CD4-positive, alpha-beta memory T cell (primary cell): Measurements from ENCODE around the gene PLSCR2. TPM values are rescaled to one million over a fixed set of nuclear protein-coding genes. Genes with fewer than 3 reads are reported as not detected.
"Not testable (repeated sequence)": the region's sequence is repeated elsewhere in the genome, so short reads cannot be mapped to it uniquely, and the experiment has no call there.

Experiments used
- CTCF ChIA-PET: fragments of 350-600 bp; sonication (Branson Sonifier 250); formaldehyde crosslinking; loops from one replicate; lab custom pipeline; 2021; ENCODE audit warnings: inconsistent platforms; ENCODE audit not compliant: partially characterized antibody; lab: Charles Lee
- POLR2A ChIA-PET: fragments of 350-600 bp; sonication (Branson Sonifier 250); formaldehyde crosslinking; loops from one replicate; lab custom pipeline; 2021; ENCODE audit not compliant: partially characterized antibody; lab: Charles Lee
- DNase-seq, 5 donors: peaks; one replicate each; pipeline versions ENCODE4 v3.0.0 to v3.0.0-alpha.2; 2020 to 2022; ENCODE audit warnings: mixed read lengths in 1 of 5
- H3K27ac ChIP-seq: one replicate; pipeline ENCODE4 v1.7.0; 2013; ENCODE audit warnings: low read depth, low read length
- H3K27me3 ChIP-seq: 2 replicates; pipeline ENCODE4 v1.7.0; 2013; ENCODE audit warnings: mild to moderate bottlenecking, low read length, moderate library complexity; ENCODE audit not compliant: insufficient read depth
- H3K36me3 ChIP-seq: 2 replicates; pipeline ENCODE4 v1.7.0; 2013; ENCODE audit warnings: mild to moderate bottlenecking, low read length, moderate library complexity; ENCODE audit not compliant: insufficient read depth
- H3K4me1 ChIP-seq: 2 replicates; pipeline ENCODE4 v1.7.0; 2013; ENCODE audit warnings: mild to moderate bottlenecking, low read length, moderate library complexity; ENCODE audit not compliant: insufficient read depth
- H3K4me3 ChIP-seq, 2 donors: one replicate each; pipeline ENCODE4 v1.7.0; 2013; ENCODE audit warnings: low read length in 2 of 2, mild to moderate bottlenecking in 1 of 2
- H3K9me3 ChIP-seq, 2 donors: one replicate each; pipeline ENCODE4 v1.7.0; 2013; ENCODE audit warnings: low read length in 2 of 2, control low read depth in 1 of 2; ENCODE audit not compliant: control insufficient read depth in 1 of 2
- H3K27ac Mint-ChIP-seq, 7 donors: one replicate each; pipeline ENCODE4 v1.8.0; 2020 to 2021; ENCODE audit warnings: mixed read lengths in 7 of 7, mild to moderate bottlenecking in 6 of 7, inconsistent platforms in 3 of 7, moderate library complexity in 3 of 7
- H3K27me3 Mint-ChIP-seq, 2 donors: one replicate each; pipeline ENCODE4 v1.8.0; 2020 to 2021; ENCODE audit warnings: mixed read lengths in 2 of 2
- H3K36me3 Mint-ChIP-seq, 2 donors: one replicate each; pipeline ENCODE4 v1.8.0; 2020 to 2021; ENCODE audit warnings: mixed read lengths in 2 of 2, inconsistent platforms in 1 of 2, mild to moderate bottlenecking in 1 of 2
- H3K4me1 Mint-ChIP-seq, 4 donors: one replicate each; pipeline ENCODE4 v1.8.0; 2020 to 2021; ENCODE audit warnings: mixed read lengths in 4 of 4, mild to moderate bottlenecking in 1 of 4
- H3K4me3 Mint-ChIP-seq, 8 donors: one replicate each; pipeline ENCODE4 v1.8.0; 2020 to 2021; ENCODE audit warnings: mixed read lengths in 8 of 8, mild to moderate bottlenecking in 7 of 8, moderate library complexity in 6 of 8, inconsistent platforms in 3 of 8
- H3K9me3 Mint-ChIP-seq, 8 donors: one replicate each; pipeline ENCODE4 v1.8.0; 2020 to 2021; ENCODE audit warnings: mixed read lengths in 8 of 8, mild to moderate bottlenecking in 5 of 8, inconsistent platforms in 3 of 8, moderate library complexity in 1 of 8
- intact Hi-C: fragments of 100-400 bp; cut with micrococcal nuclease; formaldehyde crosslinking; loops from one replicate; pipeline ENCODE4 v1.15.1; 2023
- polyA plus RNA-seq, 2 donors: library from polyadenylated mRNA; unstranded; fragments of 300-500 nt; fragmentation: Illumina TruSeq; gene quantifications; one replicate each; pipeline ENCODE4 v1.2.3, GENCODE V29; 2021
- total RNA-seq, 2 experiments: library from RNA; stranded (reverse); gene quantifications; one replicate each; pipeline ENCODE4 v1.2.3, GENCODE V29; 2021

The PLSCR2 gene
- total and polyA plus RNA-seq, 4 experiments from 2014 or later = 0.20 to 0.76 (median 0.72) TPM; not detected in 1

- no peak for DNase-seq
- H3K4me3 Mint-ChIP-seq = no peak overlapping the region
- peaks cover 0 to 14% (median 2%) of the 10 kb centered on the region in 8 donors for H3K9me3 Mint-ChIP-seq
- Histone ChIP-seq H3K27ac (no peak overlapping the region), H3K9me3 (no peaks in the 10 kb centered on the region), H3K4me1 (no peaks in the 10 kb centered on the region), H3K36me3 (no peaks in the 10 kb centered on the region), H3K4me3 (no peak overlapping the region), H3K27me3 (no peaks in the 10 kb centered on the region)
- peaks cover 16 to 32% of the 10 kb centered on the region in 2 donors for H3K27me3 Mint-ChIP-seq
- no peak overlapping the region for H3K27ac Mint-ChIP-seq
- H3K36me3 Mint-ChIP-seq = no peaks in the 10 kb centered on the region
- ChIA-PET POLR2A (no interaction called here), CTCF (no interaction called here)
- intact Hi-C loops = no loop called here
- H3K4me1 Mint-ChIP-seq = no peaks in the 10 kb centered on the region
Measured at GRCh38 chr3:146476094-146476740, 6.9 kb upstream of the PLSCR2 start.

GRCh38 chr3:146474976-146475375, 5.6 kb upstream of the PLSCR2 start:
- peaks cover 12 to 26% of the 10 kb centered on the region in 2 donors for H3K27me3 Mint-ChIP-seq
- H3K27ac ChIP-seq, H3K4me1 ChIP-seq, H3K27me3 ChIP-seq, DNase-seq, H3K36me3 Mint-ChIP-seq, H3K4me3 Mint-ChIP-seq, H3K36me3 ChIP-seq, H3K4me1 Mint-ChIP-seq, CTCF ChIA-PET, POLR2A ChIA-PET, H3K9me3 Mint-ChIP-seq, H3K4me3 ChIP-seq, H3K9me3 ChIP-seq, H3K27ac Mint-ChIP-seq, intact Hi-C loops: not testable (repeated sequence)

DNA sequence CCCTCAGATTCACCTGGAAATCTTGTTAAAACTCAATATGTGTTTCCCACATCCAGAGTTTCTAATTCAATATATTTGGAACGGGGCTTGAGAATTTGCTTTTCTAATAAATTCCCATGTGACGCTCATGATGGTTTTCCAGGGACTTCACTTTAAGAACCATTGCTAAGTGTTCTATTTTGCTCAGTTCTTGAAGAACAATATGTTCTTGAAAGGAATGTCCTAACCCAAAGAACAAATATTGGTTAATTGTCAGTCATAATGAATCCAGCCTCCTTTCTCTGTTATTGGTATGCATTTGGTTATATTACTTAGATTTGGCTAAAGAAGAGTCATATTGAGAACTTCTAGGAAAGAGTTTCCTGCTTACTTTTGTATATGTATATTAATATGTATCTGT, 4.4 kb upstream of the PLSCR2 start:
- Mint-ChIP-seq H3K4me3 (no peak overlapping the region), H3K9me3 (peaks cover 0 to 2% (median 0%) of the 10 kb centered on the region in 8 donors), H3K36me3 (no peaks in the 10 kb centered on the region), H3K4me1 (peaks cover 0 to 11% (median 1%) of the 10 kb centered on the region in 4 donors), H3K27ac (no peak overlapping the region), H3K27me3 (peaks cover 6 to 14% of the 10 kb centered on the region in 2 donors)
- POLR2A ChIA-PET = no interaction called here
- DNase-seq = no peak
- intact Hi-C loops = no loop called here
- Histone ChIP-seq H3K9me3 (no peaks in the 10 kb centered on the region), H3K27me3 (no peaks in the 10 kb centered on the region), H3K27ac (no peak overlapping the region), H3K36me3 (no peaks in the 10 kb centered on the region), H3K4me1 (peaks cover 11% of the 10 kb centered on the region), H3K4me3 (no peak overlapping the region)
- CTCF ChIA-PET = no interaction called here

DNA sequence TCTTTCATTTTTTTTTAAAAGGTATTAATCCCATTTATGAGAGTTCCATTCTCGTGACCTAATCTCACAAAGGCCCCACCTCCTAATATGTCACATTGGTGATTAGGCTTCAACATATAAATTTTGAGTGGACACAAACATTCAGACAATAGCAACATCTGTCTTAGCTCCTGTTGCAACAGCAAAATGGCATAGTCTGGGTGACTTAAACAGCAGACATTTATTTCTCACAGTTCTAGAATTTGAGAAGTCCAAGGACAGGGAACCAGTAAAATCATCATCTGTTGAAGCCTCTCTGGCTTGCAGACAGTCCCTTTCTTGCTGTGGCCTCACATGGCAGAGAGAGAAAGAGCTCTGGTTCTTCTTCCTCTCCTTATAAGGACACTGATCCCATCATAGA, 3.2 kb upstream of the PLSCR2 start:
- H3K27me3 ChIP-seq = no peaks in the 10 kb centered on the region
- no peak overlapping the region for H3K27ac Mint-ChIP-seq
- intact Hi-C loops = no loop called here
- no peaks in the 10 kb centered on the region for H3K9me3 Mint-ChIP-seq
- peaks cover 13% of the 10 kb centered on the region for H3K4me1 ChIP-seq
- DNase-seq = no peak
- H3K4me1 Mint-ChIP-seq = peaks cover 0 to 14% (median 3%) of the 10 kb centered on the region in 4 donors
- POLR2A ChIA-PET = no interaction called here
- H3K27me3 Mint-ChIP-seq = peaks cover 2 to 8% of the 10 kb centered on the region in 2 donors
- no peak overlapping the region for H3K27ac ChIP-seq
- no peaks in the 10 kb centered on the region for H3K9me3 ChIP-seq
- no peaks in the 10 kb centered on the region for H3K36me3 Mint-ChIP-seq
- no peaks in the 10 kb centered on the region for H3K36me3 ChIP-seq
- CTCF ChIA-PET = no interaction called here
- H3K4me3 Mint-ChIP-seq = no peak overlapping the region
- H3K4me3 ChIP-seq = no peak overlapping the region

DNA sequence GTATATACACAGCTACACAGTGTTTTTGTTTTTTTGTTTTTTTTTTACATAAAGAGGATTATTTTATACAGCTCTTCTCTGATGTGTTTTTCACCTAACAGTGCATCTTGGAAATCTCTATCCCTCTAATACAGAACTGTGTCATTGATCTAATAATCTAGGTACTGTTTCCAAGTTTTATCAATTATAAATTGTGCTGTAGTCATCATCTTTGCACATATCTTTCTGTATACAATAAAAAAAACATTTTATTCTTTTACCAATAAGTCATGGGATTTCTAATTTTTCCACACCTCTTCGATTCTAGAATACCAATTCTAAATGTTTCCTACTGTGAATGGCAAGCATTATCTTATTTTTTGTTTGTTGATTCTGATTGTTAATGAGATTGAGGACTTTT, 1.7 kb upstream of the PLSCR2 start:
- H3K27ac Mint-ChIP-seq = no peak overlapping the region
- H3K9me3 Mint-ChIP-seq = no peaks in the 10 kb centered on the region
- no peak for DNase-seq
- peaks cover 0 to 14% (median 4%) of the 10 kb centered on the region in 4 donors for H3K4me1 Mint-ChIP-seq
- POLR2A ChIA-PET = no interaction called here
- CTCF ChIA-PET = no interaction called here
- Histone ChIP-seq H3K4me1 (peaks cover 13% of the 10 kb centered on the region), H3K36me3 (no peaks in the 10 kb centered on the region), H3K27ac (no peak overlapping the region), H3K27me3 (no peaks in the 10 kb centered on the region), H3K4me3 (no peak overlapping the region), H3K9me3 (no peaks in the 10 kb centered on the region)
- peak overlapping the region in 3 of 8 donors; percentile 5 to 86 (median 84) for H3K4me3 Mint-ChIP-seq
- H3K27me3 Mint-ChIP-seq = peaks cover 2 to 8% of the 10 kb centered on the region in 2 donors
- H3K36me3 Mint-ChIP-seq = no peaks in the 10 kb centered on the region
- intact Hi-C loops = no loop called here

GRCh38 chr3:146470425-146470990, 1.1 kb upstream of the PLSCR2 start:
- Histone ChIP-seq H3K27me3 (no peaks in the 10 kb centered on the region), H3K27ac (no peak overlapping the region), H3K36me3 (no peaks in the 10 kb centered on the region), H3K4me1 (peaks cover 13% of the 10 kb centered on the region), H3K4me3 (no peak overlapping the region), H3K9me3 (no peaks in the 10 kb centered on the region)
- no peak for DNase-seq
- Mint-ChIP-seq H3K27me3 (peaks cover 2 to 5% of the 10 kb centered on the region in 2 donors), H3K4me1 (peaks cover 0 to 14% (median 6%) of the 10 kb centered on the region in 4 donors), H3K27ac (peak overlapping the region in 4 of 7 donors; percentile 22 to 42 (median 32)), H3K36me3 (no peaks in the 10 kb centered on the region), H3K4me3 (peak overlapping the region; percentile 82 to 86 (median 84)), H3K9me3 (no peaks in the 10 kb centered on the region)
- ChIA-PET CTCF (interaction anchor here (0.9 kb wide), 1 partner anchor 73 kb away, joined by 3 read pairs; no protein-coding TSS in a partner anchor), POLR2A (interaction anchor here (0.7 to 1.0 kb wide), 2 partner anchors 70 to 74 kb away, joined by 3 read pairs; partner anchors contain the start of gene PLSCR1)
- intact Hi-C loops = no loop called here

DNA sequence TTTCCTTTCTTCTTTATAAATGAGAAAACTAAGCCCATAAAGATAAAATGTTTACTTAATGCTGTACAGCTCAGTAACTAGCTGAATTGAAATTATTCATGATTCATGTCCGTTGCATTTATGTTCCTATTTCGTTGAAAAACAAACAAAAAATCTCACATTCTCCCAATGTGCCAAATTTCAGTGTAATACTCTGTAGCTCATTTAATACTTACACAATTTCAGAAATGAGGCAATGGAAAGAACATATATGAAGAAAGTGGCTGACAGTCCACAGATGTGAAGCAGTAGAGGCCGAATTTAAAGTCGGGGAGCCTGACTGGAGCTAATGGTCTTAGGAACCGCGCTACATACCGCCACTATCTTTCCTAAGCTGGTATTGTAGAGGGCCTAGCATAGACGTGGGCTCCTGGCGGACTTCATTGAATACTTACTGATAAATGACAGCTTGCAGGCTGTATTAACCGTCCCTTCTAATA, 651 bp downstream of the PLSCR2 start:
- H3K4me3 Mint-ChIP-seq = peak overlapping the region; percentile 82 to 86 (median 84)
- peaks cover 0 to 14% (median 6%) of the 10 kb centered on the region in 4 donors for H3K4me1 Mint-ChIP-seq
- peak overlapping the region in 6 of 7 donors; percentile 25 to 85 (median 60) for H3K27ac Mint-ChIP-seq
- H3K4me1 ChIP-seq = peaks cover 13% of the 10 kb centered on the region
- no peaks in the 10 kb centered on the region for H3K36me3 Mint-ChIP-seq
- H3K27ac ChIP-seq = peak overlapping the region; percentile 33
- ChIA-PET CTCF (interaction anchor here (0.7 kb wide), 1 partner anchor 8 kb away, joined by 3 read pairs; no protein-coding TSS in a partner anchor), POLR2A (interaction anchor here (1.0 to 1.5 kb wide), 3 partner anchors 71 to 76 kb away, joined by 3 to 4 read pairs (median 4); partner anchors contain the start of gene PLSCR1)
- H3K36me3 ChIP-seq = no peaks in the 10 kb centered on the region
- no peaks in the 10 kb centered on the region for H3K9me3 ChIP-seq
- no peaks in the 10 kb centered on the region for H3K27me3 Mint-ChIP-seq
- H3K9me3 Mint-ChIP-seq = no peaks in the 10 kb centered on the region
- no peak for DNase-seq
- no peaks in the 10 kb centered on the region for H3K27me3 ChIP-seq
- intact Hi-C loops = loop anchor here (2.0 kb wide), 1 partner anchor 76 kb away; the partner anchor contains the start of gene PLSCR1
- H3K4me3 ChIP-seq = peak overlapping the region; percentile 60 to 75
